HG03442 (cell line): Measurements from ENCODE around the gene NHEJ1.

ENCODE experiments used
- ATAC-seq: cut with Tn5 transposase; IDR thresholded peaks from one replicate; pipeline ENCODE4 v1.9.1; 2021; ENCODE audit warnings: mild to moderate bottlenecking, moderate library complexity; ENCODE audit not compliant: unreplicated experiment

Gene NHEJ1

DNA sequence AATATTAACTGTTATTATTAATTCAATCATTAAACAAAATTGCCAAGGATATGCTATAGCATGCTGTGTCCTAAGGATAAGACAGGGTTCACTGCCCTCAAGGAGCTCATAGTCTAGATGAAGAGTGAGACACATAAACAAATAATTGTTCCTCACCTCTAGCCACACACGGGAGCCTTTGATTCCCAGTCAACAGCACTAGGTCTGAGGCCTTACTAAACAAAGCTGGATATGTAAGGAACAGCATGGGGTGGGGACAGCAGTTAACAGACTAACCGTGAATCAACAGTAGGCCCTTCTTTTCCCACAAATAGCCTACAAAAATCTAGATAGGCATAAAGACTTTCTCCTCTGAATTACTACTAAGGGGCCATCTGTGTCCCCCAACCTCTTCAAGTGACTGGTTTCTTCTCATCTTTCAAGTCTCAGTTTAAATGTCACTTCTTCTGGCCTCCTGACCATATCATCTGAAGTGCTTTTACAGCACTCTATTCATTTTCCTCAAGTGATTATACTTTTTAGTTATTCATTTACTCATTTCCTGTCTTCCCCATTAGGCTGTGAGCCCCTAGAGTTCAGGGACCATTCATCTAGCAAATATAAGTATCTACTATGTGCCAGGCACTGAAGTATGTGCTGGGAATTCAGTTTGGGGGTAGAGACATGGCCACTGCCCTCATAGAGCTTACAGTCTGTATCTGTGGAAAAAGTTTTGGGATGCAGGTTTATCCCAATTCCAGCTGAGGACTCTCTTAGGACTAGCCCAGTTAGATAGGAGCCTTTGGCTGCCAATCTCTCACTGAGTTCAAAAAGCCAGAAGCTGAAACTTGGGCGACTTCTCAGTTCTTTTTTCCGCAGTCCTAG is 69.9 kb downstream of the NHEJ1 start:
- ATAC-seq, result no peak

DNA sequence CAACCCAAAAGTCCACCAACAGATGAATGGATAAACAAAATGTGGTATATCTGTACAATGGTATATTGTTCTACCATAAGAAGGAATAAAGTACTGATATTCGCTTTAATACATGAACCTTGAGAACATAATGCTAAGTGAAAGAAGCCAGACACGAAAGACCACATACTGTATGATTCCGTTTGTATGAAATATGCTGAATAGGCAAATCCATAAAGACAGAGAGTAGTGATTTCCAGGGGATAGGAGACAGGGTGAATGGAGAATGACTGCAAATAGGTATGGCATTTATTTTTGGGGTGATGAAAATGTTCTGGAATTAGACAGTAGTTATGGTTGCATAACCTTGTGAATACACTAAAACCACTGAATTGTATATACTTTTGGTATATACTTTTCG is 71.3 kb downstream of the NHEJ1 start:
- no peak for ATAC-seq

DNA sequence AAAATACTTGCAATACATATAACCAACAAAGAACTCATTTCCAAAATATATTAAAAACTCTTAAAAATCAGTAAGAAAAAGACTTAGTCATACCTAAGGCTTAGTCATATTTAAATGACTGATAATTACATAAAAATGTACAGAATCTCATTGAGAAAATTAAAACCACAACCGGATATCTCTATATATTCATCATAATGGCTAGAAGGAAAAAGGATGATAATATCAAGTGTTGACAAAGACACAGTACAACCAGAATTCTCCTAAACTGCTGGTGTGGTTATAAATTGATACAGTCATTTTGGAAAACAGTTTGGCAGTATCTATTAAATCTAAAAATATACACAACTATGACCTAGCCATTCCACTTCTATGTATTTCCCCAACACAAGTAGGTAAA is 72.8 kb downstream of the NHEJ1 start:
- no peak for ATAC-seq

DNA sequence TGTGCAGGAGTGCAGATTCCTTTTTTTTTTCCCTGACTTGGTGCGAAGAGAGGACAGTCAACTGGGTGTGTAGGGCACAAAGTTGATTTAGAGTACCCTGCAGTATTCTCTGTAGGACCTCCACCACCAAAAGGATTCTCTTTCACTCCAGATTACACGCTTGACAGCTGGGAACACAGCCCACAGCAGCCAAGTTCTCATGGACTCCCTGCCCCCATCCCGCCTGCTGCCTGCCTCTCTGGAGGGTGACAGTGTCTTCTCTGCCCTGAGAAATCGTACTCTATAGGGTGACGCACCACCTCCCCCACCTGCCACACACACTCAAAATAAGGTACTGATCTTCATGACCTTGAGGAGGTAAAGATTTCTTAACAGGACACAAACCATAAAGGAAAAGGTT is 73.3 kb downstream of the NHEJ1 start:
- ATAC-seq, result no peak

DNA sequence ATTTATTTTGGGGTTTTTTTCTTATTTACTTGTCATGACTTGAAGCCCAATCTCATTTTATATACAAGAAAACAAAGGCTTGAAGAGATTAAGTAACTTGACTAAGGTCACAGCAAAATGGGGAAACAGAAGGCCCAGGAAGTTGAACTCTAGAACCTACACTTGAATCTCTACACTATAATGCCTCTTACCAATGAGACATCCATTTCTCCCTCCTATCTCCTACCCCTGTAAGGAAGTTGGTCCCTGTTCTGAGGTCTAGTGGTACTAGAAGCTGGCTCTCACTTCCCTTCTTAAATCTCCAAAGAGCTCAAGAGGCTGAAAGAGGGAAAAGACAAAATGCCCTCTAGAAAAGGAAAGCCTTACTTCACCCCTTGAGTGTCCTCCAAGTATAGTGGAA is 74.4 kb downstream of the NHEJ1 start:
- ATAC-seq, result no peak

DNA sequence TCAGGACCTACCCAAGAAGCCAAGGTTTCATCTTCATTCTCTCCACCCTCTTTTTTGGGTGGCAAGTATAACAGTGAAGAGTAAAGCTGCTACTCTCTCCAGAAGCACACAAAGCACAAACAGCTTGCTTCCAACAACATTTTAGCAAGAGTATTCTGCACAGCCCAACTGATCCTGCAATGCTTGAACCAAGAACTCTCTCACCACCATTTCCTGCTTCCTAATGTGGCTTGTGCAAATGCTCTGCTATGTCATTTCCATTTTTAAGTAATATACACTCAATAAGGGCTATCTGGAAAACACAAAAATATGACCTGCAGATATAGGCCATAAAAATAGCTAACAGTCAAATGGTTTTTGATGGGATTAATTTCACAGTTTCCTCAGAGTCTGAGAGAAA is 75.8 kb downstream of the NHEJ1 start:
- ATAC-seq, result no peak

DNA sequence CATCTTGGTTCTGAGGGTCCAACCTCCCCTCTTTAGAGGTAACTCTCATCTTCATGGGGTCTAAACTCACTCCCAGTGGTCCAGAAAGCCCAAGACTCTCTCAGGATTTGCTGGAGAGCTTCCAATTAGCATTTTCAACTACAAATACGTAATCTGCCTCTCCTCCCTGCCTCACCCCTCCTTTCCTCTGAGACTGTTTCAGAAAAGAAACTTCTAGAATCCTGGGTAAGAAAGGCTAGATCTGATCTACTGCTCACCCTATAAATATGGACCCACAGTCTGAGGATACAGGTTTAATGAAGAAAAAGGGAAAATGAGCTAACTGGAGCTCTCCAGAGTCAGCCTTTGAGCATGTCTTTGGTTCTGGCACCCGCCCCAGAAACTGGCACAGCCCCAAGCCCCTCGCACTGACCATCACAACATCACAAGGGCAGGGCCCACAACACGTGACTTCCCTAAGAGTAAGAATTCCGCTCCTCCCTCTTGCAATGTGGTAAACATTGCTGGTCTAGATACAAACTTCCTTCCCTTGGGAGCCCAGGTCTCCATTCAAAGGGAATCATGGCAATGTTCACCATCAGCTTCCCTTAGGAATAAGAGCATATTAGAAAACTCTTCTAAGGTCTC is 78.2 kb downstream of the NHEJ1 start:
- no peak for ATAC-seq

DNA sequence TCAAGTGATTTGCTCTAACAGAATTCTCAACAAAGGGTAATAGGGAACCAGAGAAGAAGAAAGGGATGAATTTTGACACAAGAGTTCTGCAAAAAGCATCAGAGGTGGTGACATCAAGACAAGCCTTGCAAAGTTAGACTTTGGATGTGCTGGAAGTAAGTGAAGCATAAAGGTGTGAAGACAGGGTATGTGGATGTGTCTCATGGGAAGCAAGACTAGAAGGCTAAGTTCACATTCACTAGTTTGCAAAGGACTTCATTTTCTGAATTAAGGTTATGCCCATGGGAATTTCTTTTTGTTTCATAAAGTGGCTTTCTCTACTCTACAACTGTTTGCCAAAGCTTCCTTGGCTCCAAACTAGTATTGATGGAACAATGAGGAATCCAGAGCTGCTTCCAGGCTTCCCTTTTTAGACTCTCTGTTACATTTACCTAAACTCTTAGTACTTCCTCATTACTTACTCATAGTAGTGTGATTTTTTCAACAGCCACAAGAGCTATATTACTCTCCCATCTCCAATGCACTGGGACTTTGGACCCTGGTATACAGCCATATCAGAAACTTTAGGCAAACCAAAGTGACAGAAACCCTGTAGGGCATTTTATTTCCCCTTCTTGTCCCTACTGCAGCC is 78.8 kb downstream of the NHEJ1 start:
- ATAC-seq, result no peak

DNA sequence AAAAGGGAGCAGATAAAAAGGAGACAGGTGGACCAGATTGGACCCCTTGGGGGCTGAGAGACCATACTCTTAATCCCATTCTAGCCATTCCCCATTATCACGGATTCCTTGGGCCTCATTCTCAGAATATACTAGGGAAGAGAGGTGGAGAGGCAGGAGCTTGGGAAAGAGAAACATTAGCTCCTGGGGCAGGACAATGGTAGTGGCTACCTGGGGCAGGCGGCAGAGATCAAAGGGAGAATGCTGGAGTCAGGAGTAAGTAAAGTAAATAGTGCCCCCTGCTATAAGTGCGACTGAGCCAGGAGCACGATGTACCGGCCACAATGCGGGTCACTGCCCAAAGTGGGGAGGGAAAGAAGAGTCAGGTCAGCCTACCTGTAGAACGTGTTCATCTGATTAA is 79.5 kb downstream of the NHEJ1 start:
- no peak for ATAC-seq

DNA sequence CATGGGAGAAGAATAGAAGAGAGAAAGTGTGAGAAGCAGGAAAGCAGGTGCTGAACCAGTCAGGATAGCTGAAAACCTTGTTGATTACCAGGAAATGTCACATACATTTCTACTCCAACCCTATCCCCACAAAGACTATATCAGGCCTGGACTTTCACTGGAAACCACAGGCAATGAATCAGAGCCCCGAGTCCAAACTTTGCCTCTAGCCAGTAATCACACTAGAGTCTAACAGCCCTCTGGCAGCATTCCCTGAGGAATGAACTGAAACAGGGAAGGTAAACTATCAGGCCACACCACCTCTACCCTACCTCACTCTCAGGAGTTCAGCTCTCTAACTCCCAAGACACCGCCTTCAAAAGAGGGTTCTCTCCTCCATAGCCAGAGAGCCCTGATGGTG is 81.2 kb downstream of the NHEJ1 start:
- no peak for ATAC-seq

DNA sequence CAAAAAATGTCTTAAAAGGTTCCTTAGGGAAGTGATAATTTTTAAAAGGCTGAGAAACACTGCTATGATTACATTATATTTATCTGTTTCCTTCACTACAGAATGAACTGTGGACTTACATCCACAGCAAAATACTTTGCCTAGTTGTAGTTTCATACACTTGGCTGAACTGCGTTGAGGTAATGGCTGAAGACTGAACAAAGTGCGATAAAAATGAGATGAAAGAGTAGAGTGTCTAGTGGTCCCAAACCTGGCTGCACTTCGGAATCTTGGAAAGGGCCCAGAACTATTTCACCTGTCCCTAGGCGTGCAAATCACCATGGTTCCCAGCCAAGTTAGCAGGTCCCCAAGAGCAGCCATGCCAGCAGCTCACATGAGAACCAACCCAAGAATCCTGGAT is 81.7 kb downstream of the NHEJ1 start:
- ATAC-seq, result no peak

DNA sequence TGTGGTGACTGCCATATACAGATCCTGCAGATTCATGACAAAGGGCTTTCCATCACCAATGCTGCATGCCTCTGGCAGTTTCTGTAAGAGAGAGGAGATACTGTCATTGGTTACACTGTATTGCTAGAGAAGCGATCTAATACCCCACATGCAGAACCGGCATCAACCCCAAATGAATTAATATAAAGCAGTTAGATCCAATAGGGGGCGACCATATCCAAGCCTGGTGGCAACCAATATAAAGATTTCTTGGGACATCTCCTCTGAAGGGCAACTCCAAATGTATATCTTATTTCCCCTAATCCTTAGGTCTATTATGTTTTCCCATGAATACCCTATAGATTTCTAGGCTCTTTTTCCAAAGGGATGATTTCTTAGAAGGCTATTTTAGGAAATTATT is 82.5 kb downstream of the NHEJ1 start:
- no peak for ATAC-seq

DNA sequence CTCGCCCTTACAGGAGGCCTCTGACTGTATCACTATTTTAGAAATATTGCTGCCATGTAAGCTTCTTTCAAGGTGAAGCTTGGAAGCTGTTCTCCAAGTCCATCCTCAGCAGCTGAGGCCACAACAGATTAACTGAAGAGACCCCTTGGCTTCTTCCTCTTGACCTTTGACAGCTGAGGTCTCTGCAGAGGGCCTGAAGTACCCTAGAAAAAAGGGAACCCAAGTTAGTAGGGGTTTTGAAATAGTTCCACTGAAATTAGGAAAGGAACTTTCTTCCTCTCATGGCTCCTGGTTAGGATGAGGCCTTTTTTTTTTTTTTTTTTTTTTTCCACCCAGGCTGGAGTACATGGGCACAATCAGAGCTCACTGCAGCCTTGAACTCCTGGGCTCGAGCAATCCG is 84.4 kb downstream of the NHEJ1 start:
- ATAC-seq, result no peak

DNA sequence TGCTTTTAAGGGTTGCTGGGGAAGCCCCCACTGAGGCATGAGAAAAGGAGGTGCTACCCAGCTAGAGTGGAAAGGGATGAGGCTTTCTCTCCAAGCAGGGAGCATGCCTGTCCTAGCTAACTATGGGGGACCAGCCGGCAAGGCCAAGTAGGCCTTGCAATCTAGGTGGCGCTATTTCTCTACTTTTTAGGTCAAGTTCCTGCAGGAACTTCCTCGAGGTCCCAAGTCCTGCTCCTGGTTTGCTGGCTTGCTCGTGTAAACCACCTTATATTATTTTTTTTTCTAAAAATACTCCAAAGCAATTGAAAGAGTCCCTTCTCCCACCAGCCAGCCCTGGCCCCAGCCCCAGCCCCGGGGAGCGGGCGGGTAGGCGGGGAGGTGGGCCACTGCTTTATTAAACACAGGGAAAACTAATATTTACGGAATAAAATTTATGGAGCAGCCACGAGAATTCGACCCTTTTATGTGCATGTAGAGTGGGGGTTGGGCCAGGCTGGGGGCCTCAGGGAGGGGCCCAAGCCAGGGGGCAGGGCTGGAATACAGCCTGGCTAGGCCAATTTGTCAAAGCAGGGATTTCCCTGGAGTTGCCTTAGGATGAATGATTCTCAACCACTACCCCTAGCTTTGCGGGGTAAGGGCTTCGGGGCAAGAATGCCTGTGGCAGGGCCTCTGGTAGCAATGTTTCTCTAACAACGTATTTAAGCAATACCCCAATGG is 87.0 kb downstream of the NHEJ1 start:
- ATAC-seq, result no peak

DNA sequence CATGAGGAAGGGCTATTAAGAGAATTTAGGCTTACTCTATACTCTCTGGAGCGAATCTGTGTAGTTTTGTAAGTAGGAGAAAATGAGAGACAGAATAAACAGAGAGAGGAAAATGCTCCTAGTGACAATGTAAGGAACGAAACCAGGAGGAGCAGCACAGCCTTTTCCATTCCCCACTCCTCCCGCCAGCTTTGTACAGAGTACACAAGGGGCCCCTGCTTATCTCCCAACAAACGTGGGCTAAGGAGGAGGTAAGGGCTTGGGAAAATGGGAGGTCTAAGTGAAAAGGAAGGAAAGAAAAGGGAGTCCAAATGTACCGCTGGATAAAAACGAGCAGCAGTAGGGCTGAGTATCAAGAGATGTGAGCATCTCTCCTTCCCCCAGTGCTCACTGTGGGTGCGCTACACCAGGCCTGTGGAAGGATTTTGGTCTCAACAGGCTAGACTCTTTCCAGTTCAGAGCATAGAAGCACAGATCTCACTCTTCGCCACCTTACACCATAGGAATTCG is 87.8 kb downstream of the NHEJ1 start:
- ATAC-seq, result no peak

DNA sequence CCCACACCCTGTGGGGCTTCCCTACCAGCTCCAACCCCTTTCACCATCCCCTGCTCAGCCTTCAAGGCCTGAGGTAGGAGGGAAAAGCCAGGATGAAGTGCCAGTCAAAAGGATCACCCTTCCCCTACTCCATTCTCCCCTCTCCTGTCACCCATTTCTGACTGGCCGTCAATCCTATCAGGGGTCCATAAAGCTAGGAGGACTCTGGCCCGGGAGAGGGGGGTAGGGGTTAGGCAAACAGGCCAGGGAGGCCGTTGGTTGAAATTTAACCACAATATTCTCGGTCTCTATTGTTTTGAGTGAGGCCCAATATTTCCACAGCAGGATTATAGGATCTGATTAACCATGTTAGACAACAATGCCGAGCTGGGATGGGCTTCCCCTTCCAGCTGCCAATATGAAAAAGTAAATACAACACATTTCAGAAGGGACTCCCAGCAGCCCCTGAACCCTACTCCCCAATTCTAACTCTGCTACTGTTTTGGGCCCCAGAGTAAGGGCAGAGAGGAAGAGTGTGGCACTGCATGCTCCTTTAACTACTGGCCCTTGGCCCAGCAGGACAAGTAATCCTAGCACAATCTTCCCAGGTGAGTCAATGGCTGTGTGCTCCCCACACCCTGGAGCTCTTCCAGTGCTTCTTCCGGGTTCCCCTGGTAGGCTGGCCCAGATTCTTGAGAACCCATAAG is 89.3 kb downstream of the NHEJ1 start:
- no peak for ATAC-seq

DNA sequence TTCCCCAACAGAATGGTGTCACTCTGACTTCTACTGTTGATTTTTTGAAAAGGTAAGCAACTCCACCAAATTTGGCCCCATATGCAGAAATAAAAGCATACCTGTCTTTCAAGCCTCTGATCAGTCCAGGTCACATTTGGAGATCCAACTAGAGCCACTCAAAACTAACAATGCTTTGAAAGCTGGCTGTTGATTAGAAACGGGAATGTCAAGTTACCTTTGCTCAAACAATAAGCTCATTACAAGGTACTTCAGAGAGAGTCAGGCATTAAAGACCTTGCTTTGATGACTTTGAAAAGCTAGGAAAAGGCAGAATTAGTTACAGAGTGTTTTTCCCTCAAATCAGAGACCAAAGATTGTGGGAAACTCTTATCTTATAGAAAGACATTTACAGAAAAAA is 95.1 kb downstream of the NHEJ1 start:
- no peak for ATAC-seq

DNA sequence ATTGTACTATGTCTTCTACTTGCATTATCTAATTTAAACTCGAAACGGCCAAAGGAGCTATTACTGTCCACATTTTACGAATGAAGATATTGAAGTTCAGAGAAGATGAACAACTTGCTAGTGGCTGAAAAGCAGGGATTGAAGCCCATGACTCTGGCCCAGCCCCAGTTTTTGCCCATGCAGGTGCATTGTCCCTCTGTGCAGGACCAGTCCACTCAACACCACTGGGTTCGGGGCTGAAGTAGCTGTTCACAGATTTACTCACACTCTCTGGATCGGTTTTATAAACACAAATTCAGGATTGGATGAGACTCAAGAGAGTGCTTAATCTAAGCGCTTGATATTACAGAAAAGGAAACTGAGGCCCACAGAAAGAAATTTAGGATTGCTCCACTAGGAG is 98.5 kb downstream of the NHEJ1 start:
- no peak for ATAC-seq

DNA sequence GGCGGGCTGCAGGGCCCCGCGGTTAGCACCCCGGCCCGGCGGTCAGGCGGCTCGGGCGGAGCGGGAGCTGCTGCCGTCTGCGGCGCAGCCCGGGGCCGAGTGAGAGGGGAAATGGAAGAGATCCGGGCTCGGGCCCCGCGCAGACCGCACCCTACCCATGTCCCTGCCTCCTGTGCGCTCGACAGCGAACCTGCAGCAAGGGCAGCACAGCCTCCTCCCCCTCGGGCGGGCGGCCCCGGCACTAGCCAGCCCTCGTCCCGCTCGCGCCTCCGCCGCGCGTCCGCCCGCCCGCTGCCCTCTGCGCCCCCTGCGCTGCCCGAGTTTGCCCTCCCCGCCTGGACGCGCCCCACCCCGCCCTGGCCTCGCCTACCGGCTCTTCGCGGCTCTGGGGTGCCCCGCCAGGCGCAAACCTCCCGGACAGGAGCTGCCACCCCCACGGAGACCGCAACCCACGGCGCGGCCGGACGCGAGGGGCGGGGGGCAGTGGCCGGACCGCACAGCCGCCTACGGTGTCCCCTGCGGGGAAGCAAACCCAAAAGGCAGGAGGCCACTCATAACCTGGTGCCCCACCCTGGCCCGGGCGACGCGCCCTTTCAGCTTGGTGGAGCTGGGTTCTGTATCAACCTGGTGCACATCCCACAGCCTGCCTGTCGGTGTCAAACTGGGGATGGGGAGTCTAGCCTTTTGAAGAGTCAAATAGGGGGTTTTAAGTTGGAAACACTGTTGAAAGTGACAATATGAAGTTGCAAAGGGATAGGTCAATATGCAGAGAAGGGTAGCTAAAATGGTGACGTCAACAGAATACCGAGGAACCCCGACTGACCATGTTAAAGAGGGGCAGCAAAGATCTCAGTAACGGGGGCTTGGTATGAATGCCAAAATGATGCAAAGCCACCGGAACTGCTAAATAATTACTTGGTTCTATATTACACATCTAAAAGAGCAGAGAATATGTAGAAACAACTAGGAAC is 99.5 kb downstream of the NHEJ1 start, which contains the start of gene IHH:
Gene IHH (minus strand): TSS at position 101 of the 971 bp plus-strand sequence. CDS start 454 bp downstream, outside the sequence.
- no peak for ATAC-seq
